Measurements from ENCODE around the gene FLOT1. TPM values are rescaled to one million over a fixed set of nuclear protein-coding genes. Genes with fewer than 3 reads are reported as not detected.

FLOT1 gene
- total and polyA plus RNA-seq, 9 of the 15 experiments (the other 6 are each of a cell fraction or from before 2014, with no cell fraction given) = 11.7 to 149 (median 118) TPM

DNA sequence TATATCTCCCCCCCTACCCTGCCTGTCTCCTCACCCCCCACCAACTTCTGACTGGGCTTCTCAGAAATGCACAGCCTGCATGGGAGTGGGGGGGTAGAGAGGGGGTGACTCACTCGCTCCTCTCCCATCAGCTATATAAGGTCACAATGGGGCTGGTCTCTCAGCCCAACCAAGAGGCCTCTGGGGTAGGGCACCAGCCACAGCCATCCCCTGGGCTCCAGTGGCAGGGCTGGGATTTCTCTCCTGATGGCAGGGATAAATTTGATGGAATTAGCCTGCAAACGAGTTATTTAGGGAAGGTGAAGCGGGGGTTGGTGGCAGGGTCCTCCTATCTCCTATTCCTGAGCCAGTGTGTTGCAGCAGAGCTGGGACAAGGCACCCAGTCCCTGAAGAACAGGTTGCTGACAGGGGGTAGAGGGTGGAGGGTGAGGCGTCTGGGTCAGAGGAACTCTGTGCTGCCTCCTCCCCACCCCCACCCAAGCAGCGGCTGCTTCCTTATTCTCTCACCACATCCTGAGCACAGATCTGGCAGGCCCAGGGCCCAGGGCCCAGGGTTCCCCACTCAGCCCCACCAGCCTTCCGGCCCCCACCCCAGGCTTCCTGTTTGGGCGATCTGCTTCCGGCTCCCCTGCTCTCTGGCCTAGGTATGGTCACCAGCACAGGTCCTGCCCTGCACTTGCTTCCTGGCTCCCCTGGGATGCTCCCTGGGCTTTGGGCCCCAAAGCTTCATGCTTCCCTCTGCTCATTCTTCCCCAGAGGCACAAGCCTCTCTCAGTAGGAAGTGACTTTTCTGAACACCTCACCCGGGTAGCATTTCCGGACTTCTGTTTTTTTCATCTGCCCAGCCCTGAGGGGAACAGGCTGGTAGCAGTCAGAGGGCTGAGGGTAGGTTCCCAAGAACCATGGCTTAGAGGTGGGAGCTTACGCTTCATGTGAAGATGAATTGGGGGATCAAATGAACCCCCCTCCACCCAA is 60.1 kb downstream of the FLOT1 start (continued):
- TF ChIP-seq NR1H2 (CRISPR knock-in tag; IDR thresholded peaks at IDR 0.05) (no peak; the same call in 1 of the 2 replicates), BRD9 (IDR thresholded peaks at IDR 0.05; ENCODE audit: low read depth, partially characterized antibody) (peak; percentile 36), ZNF41 (CRISPR knock-in tag; conservative IDR thresholded peaks at IDR 0.05) (no peak), ZNF239 (CRISPR knock-in tag; IDR thresholded peaks at IDR 0.05) (no peak), NCOR1 (IDR thresholded peaks at IDR 0.05) (no peak), ZKSCAN8 (CRISPR knock-in tag; IDR thresholded peaks at IDR 0.05) (no peak; the same call in 1 of the 2 replicates), HDAC1 (IDR thresholded peaks at IDR 0.05) (peak in 1 of 2 experiments; percentile 48; a peak in 2 of 4 replicates), ZNF23 (CRISPR knock-in tag; IDR thresholded peaks at IDR 0.05) (no peak), SIX5 (IDR thresholded peaks at IDR 0.05; ENCODE audit: borderline replicate concordance in 1 of 2, insufficient read depth in 1 of 2, low read depth in 1 of 2, low read length in 2 of 2) (no peak), RNF2 (IDR thresholded peaks at IDR 0.05) (peak; percentile 95; the same call in 1 of the 2 replicates), POLR2B (IDR thresholded peaks at IDR 0.05; ENCODE audit: low read depth, partially characterized antibody) (peak; percentile 66), KAT2B (IDR thresholded peaks at IDR 0.05; ENCODE audit: low read depth, low read length) (no peak), HNRNPH1 (optimal IDR thresholded peaks at IDR 0.05; ENCODE audit: low read depth, low read length) (no peak)
- TF ChIP-seq, protein P1, sequence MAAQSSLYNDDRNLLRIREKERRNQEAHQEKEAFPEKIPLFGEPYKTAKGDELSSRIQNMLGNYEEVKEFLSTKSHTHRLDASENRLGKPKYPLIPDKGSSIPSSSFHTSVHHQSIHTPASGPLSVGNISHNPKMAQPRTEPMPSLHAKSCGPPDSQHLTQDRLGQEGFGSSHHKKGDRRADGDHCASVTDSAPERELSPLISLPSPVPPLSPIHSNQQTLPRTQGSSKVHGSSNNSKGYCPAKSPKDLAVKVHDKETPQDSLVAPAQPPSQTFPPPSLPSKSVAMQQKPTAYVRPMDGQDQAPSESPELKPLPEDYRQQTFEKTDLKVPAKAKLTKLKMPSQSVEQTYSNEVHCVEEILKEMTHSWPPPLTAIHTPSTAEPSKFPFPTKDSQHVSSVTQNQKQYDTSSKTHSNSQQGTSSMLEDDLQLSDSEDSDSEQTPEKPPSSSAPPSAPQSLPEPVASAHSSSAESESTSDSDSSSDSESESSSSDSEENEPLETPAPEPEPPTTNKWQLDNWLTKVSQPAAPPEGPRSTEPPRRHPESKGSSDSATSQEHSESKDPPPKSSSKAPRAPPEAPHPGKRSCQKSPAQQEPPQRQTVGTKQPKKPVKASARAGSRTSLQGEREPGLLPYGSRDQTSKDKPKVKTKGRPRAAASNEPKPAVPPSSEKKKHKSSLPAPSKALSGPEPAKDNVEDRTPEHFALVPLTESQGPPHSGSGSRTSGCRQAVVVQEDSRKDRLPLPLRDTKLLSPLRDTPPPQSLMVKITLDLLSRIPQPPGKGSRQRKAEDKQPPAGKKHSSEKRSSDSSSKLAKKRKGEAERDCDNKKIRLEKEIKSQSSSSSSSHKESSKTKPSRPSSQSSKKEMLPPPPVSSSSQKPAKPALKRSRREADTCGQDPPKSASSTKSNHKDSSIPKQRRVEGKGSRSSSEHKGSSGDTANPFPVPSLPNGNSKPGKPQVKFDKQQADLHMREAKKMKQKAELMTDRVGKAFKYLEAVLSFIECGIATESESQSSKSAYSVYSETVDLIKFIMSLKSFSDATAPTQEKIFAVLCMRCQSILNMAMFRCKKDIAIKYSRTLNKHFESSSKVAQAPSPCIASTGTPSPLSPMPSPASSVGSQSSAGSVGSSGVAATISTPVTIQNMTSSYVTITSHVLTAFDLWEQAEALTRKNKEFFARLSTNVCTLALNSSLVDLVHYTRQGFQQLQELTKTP (IDR thresholded peaks at IDR 0.05; ENCODE audit: low read depth in 1 of 2, partially characterized antibody in 2 of 2) = peak; percentile 37 to 88
- TF ChIP-seq, protein P2, sequence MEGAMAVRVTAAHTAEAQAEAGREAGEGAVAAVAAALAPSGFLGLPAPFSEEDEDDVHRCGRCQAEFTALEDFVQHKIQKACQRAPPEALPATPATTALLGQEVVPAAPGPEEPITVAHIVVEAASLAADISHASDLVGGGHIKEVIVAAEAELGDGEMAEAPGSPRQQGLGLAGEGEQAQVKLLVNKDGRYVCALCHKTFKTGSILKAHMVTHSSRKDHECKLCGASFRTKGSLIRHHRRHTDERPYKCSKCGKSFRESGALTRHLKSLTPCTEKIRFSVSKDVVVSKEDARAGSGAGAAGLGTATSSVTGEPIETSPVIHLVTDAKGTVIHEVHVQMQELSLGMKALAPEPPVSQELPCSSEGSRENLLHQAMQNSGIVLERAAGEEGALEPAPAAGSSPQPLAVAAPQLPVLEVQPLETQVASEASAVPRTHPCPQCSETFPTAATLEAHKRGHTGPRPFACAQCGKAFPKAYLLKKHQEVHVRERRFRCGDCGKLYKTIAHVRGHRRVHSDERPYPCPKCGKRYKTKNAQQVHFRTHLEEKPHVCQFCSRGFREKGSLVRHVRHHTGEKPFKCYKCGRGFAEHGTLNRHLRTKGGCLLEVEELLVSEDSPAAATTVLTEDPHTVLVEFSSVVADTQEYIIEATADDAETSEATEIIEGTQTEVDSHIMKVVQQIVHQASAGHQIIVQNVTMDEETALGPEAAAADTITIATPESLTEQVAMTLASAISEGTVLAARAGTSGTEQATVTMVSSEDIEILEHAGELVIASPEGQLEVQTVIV (CRISPR knock-in tag; IDR thresholded peaks at IDR 0.05; ENCODE audit: borderline replicate concordance) = no peak
- TF ChIP-seq, protein P3, sequence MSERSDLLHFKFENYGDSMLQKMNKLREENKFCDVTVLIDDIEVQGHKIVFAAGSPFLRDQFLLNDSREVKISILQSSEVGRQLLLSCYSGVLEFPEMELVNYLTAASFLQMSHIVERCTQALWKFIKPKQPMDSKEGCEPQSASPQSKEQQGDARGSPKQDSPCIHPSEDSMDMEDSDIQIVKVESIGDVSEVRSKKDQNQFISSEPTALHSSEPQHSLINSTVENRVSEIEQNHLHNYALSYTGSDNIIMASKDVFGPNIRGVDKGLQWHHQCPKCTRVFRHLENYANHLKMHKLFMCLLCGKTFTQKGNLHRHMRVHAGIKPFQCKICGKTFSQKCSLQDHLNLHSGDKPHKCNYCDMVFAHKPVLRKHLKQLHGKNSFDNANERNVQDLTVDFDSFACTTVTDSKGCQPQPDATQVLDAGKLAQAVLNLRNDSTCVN (CRISPR knock-in tag; IDR thresholded peaks at IDR 0.05) = no peak
- TF ChIP-seq, protein P4, sequence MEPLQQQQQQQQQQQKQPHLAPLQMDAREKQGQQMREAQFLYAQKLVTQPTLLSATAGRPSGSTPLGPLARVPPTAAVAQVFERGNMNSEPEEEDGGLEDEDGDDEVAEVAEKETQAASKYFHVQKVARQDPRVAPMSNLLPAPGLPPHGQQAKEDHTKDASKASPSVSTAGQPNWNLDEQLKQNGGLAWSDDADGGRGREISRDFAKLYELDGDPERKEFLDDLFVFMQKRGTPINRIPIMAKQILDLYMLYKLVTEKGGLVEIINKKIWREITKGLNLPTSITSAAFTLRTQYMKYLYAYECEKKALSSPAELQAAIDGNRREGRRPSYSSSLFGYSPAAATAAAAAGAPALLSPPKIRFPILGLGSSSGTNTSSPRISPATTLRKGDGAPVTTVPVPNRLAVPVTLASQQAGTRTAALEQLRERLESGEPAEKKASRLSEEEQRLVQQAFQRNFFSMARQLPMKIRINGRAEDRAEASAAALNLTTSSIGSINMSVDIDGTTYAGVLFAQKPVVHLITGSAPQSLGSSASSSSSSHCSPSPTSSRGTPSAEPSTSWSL (CRISPR knock-in tag; IDR thresholded peaks at IDR 0.05; ENCODE audit: borderline replicate concordance) = no peak
